ENCODE measurements around the gene RPA3.

- TF ChIP-seq CTCF (IDR thresholded peaks at IDR 0.05) = no peak
- TF ChIP-seq POLR2AphosphoS5 (IDR thresholded peaks at IDR 0.05) = no peak
- TF ChIP-seq POLR2A (IDR thresholded peaks at IDR 0.05) = no peak
These were observed 15.0 kb downstream of the RPA3 start for GRCh38 chr7:7703427-7703826.

Data from prostate gland (tissue), 2 donors.